ENCODE data around the gene ALKBH6.
A peak's percentile ranks its signal among the peaks of the same experiment; 100 is the strongest.
"Not testable (repeated sequence)": the region's sequence is repeated elsewhere in the genome, so short reads cannot be mapped to it uniquely, and the experiment has no call there.

The ALKBH6 gene

GRCh38 chr19:35992907-35993765, 20.9 kb downstream of the ALKBH6 start:
- no peak for DNase-seq (ENCODE audit: low read depth in 2 of 2)

DNA sequence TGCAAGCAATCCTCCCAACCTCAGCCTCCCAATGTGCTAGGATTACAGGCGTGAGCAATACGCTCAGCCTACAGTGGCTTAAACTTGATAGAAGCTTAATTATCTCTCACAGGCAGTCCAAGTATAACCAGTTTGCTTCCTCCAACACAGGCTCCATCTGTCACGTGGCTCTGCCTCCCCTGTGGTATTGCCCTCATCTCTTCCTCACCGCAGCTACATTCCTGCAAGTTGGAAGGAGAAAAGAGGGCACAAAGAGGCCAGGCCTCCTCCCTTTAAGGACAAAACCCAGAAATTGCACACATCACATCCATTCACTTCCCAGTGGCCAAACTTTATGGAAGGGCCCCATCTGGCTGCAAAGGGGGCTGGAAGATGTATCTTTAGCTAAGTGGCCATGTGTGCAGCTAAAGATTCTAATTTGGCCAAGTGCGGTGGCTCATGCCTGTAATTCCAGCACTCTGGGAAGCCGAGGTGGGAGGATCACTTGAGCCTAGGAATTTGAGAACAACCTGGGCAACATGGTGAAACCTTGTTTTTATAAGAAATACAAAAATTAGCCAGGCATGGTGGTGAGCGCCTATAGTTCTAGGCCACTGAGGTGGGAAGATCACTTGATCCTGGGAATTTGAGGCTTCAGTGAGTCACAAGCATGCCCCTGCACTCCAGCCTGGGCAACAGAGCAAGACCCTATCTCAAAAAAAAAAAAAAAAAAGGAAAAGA, 22.1 kb downstream of the ALKBH6 start:
- DNase-seq (ENCODE audit: low read depth in 2 of 2): no peak

GRCh38 chr19:35990771-35991730, 23.0 kb downstream of the ALKBH6 start:
- no peak for DNase-seq (ENCODE audit: low read depth in 2 of 2)

- DNase-seq (ENCODE audit: low read depth in 2 of 2): no peak
These were observed 23.9 kb downstream of the ALKBH6 start for GRCh38 chr19:35990156-35990555.

DNA sequence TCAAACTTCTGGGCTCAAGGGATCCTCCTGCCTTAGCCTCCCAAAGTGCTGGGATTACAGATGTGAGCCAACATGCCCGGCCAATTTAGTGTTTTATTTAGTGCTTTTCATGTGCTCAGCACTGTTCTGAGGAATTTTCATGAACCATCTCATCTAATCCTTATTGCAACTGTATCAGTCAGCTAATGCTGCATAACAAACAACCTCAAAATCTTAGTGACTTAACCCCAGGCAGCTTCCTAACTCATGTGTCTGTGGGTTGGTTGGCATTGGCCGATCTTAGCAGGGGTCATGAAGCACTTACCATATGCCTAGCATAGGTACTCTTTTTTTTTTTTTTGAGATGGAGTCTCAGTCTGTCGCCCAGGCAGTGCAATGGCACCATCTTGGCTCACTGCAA, 25.2 kb downstream of the ALKBH6 start:
- no peak for DNase-seq (ENCODE audit: low read depth in 2 of 2)

- no peak for DNase-seq (ENCODE audit: low read depth in 2 of 2)
These were observed 26.5 kb downstream of the ALKBH6 start for GRCh38 chr19:35987571-35987896.

GRCh38 chr19:35986664-35987570, 27.1 kb downstream of the ALKBH6 start:
- peak in 1 of 2 donors; percentile 24 for DNase-seq (ENCODE audit: low read depth in 2 of 2)

DNA sequence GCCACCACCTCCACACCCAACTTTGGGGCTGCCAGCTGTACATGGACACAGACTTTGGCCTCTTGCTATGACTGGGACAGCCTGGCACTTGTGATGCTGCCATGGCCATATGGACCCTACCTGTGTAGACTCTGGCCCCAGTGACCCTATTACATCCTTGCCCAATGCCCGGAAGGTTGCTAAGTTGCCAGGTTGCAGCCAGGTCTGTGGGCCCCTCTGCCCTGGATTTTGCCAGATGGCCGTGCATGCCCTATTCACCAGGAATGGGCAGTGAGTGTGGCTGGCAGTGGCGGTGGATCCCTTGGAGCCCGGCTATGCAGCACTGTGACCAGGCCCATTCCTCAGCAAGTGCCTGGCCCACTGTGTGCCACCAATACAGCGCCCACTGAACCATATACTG, 27.9 kb downstream of the ALKBH6 start:
- DNase-seq (ENCODE audit: low read depth in 2 of 2): no peak

- no peak for DNase-seq (ENCODE audit: low read depth in 2 of 2)
These were observed 30.8 kb downstream of the ALKBH6 start for GRCh38 chr19:35983177-35983576.

GRCh38 chr19:35980997-35981396, 33.0 kb downstream of the ALKBH6 start:
- DNase-seq (ENCODE audit: low read depth in 2 of 2): not testable (repeated sequence)

- no peak for DNase-seq (ENCODE audit: low read depth in 2 of 2)
These were observed 35.1 kb downstream of the ALKBH6 start for GRCh38 chr19:35978832-35979365.

DNA sequence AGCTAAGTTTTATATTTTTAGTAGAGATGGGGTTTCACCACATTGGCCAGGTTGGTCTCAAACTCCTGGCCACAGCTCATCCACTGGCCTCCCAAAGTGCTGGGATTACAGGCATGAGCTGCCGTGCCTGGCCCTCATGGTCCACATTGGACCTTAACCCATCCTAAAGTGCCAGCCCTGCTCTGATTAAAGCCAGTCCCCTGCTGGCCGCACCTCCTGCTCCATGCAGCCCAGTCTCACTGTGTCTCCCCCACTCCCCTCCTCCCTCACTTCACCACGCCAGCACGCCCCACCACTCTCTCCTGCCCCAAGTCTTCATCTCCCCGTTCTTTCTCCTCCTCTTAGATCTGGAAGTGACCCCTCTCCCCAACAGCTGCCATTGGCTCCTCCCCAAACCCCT, 35.7 kb downstream of the ALKBH6 start:
- DNase-seq (ENCODE audit: low read depth in 2 of 2): no peak

- DNase-seq (ENCODE audit: low read depth in 2 of 2): no peak
These were observed 36.4 kb downstream of the ALKBH6 start for GRCh38 chr19:35977446-35978222.

DNA sequence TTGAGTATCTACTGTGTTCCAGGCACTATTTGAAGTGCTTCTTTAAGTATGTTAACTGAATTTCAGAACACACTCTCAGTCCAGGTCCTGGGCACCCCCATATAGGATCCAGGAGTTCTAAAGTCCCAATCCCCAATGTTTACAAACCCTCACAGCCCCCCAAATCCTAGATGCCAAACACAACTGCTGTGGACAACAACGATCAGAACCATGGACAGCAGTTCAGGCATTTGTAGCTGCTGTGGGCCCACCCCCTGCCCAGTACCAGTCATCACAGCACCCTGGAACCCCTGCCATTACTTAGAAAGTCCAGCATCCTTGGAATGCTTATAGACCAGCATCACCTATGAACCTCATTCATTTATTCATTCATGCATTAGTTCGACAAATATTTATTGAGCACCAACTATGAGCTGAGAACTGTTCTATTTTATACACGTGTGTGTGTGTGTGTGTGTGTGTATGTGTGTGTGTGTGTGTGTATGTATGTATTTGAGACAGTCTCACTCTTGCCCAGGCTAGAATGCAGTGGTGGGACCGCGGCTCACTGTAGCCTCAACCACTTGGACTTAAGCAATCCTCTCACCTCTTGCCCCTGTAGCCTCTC, 38.3 kb downstream of the ALKBH6 start:
- DNase-seq (ENCODE audit: low read depth in 2 of 2): no peak

GRCh38 chr19:35973487-35973886, 40.5 kb downstream of the ALKBH6 start:
- DNase-seq (ENCODE audit: low read depth in 2 of 2): no peak

DNA sequence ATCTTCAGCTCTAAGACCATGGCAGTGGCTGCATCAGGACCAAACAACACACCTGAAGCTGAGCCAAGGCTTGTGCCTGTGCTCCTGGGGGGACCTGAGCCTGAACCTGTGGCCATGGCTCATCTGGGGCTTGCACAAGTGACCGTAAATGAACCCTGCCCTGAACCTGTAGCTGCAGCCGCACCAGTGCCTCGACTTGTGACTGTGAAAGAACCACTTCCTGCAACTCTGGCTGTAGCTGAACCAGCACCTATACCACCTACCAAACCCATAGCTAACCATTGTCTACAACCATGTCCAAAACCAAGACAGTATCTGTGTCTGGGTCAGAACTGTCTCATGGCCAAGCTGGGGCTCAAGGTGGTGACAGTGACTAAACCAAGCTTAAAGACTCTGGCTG, 47.2 kb downstream of the ALKBH6 start:
- no peak for DNase-seq (ENCODE audit: low read depth in 2 of 2)

- peak in 1 of 2 donors; percentile 44 for DNase-seq (ENCODE audit: low read depth in 2 of 2)
These were observed 50.5 kb downstream of the ALKBH6 start for GRCh38 chr19:35963514-35963913.

GRCh38 chr19:35960432-35960972, 53.5 kb downstream of the ALKBH6 start:
- no peak for DNase-seq (ENCODE audit: low read depth in 2 of 2)

DNA sequence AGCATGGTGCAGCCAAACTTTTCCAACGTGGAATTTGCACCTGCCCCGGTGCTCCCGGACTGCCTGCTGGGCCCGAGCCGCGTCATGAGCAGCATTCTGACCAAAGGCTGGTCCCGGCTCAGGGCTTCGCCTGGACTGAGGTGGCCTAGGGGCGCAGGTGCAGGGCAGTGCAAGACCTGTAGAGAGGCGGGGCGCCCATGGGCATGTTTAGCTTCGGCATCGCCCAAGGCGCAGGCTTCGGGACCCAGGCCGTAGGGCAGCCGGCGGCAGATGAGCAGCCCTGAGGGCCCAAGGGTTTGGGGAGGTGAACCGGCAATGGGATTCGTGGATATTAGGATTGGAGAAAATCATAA, 54.1 kb downstream of the ALKBH6 start:
- no peak for DNase-seq (ENCODE audit: low read depth in 2 of 2)
